ENCODE data around the gene NAALADL1. TPM values are rescaled to one million over a fixed set of nuclear protein-coding genes. Genes with fewer than 3 reads are reported as not detected.

NAALADL1 gene
- polyA plus RNA-seq, 4 donors = 26.5 to 436 (median 104) TPM

DNA sequence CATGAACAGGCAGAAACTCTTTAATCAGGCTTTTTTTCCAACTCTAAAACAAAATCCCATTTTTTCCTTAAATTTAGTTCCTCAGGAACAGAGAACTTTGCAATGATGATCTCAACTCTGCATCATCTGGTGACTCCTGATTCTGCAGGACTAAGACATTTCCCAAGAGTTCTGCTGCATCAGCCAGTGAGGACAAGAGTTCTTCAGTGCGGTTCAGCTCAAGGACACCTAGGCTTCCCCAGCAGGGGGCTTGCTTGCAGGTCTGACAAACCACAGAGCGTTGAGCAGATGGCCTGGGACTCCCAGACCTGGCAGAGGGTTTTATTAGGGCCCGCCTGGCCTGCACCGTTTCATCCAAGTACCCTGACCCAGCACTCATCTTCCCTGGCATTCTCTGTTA lies 19.1 kb upstream of the NAALADL1 start:
- Histone ChIP-seq H3K9me3 (ENCODE audit: control insufficient read depth in 2 of 2, insufficient read depth in 1 of 2, low read depth in 1 of 2, low read length in 1 of 2) (no peaks in the 10 kb centered on the region), H3K36me3 (ENCODE audit: control insufficient read depth in 3 of 3, insufficient read depth in 2 of 3, low read depth in 1 of 3, low read length in 3 of 3) (peaks cover 0 to 23% (median 0%) of the 10 kb centered on the region in 3 donors), H3K4me3 (ENCODE audit: low read depth in 1 of 3, low read length in 3 of 3) (no peak overlapping the region), H3K27ac (ENCODE audit: low read depth in 1 of 3, low read length in 2 of 3) (no peak overlapping the region), H3K27me3 (ENCODE audit: control insufficient read depth in 3 of 3, insufficient read depth in 3 of 3, low read length in 3 of 3) (no peaks in the 10 kb centered on the region), H3K4me1 (ENCODE audit: control insufficient read depth in 3 of 3, insufficient read depth in 2 of 3, low read depth in 1 of 3, low read length in 2 of 3) (peaks cover 0 to 9% (median 0%) of the 10 kb centered on the region in 3 donors)
- no peak for DNase-seq
- no peak for FAIRE-seq
- WGBS, 3 donors = 82 to 86% (median 82%) methylated on average over 4 of the region's 4 CpGs

- FAIRE-seq (no peak), DNase-seq (no peak)
- 48 to 60% (median 59%) methylated on average over 1 of the region's 1 CpG for WGBS, 3 donors
- H3K9me3 ChIP-seq (ENCODE audit: control insufficient read depth in 2 of 2, insufficient read depth in 1 of 2, low read depth in 1 of 2, low read length in 1 of 2) = no peaks in the 10 kb centered on the region
- H3K27ac ChIP-seq (ENCODE audit: low read depth in 1 of 3, low read length in 2 of 3) = no peak overlapping the region
- H3K36me3 ChIP-seq (ENCODE audit: control insufficient read depth in 3 of 3, insufficient read depth in 2 of 3, low read depth in 1 of 3, low read length in 3 of 3) = peaks cover 0 to 5% (median 0%) of the 10 kb centered on the region in 3 donors
- no peaks in the 10 kb centered on the region for H3K4me1 ChIP-seq (ENCODE audit: control insufficient read depth in 3 of 3, insufficient read depth in 2 of 3, low read depth in 1 of 3, low read length in 2 of 3)
- H3K27me3 ChIP-seq (ENCODE audit: control insufficient read depth in 3 of 3, insufficient read depth in 3 of 3, low read length in 3 of 3) = no peaks in the 10 kb centered on the region
- no peak overlapping the region for H3K4me3 ChIP-seq (ENCODE audit: low read depth in 1 of 3, low read length in 3 of 3)
Measured at GRCh38 chr11:65072631-65072966, 14.2 kb upstream of the NAALADL1 start.

DNA sequence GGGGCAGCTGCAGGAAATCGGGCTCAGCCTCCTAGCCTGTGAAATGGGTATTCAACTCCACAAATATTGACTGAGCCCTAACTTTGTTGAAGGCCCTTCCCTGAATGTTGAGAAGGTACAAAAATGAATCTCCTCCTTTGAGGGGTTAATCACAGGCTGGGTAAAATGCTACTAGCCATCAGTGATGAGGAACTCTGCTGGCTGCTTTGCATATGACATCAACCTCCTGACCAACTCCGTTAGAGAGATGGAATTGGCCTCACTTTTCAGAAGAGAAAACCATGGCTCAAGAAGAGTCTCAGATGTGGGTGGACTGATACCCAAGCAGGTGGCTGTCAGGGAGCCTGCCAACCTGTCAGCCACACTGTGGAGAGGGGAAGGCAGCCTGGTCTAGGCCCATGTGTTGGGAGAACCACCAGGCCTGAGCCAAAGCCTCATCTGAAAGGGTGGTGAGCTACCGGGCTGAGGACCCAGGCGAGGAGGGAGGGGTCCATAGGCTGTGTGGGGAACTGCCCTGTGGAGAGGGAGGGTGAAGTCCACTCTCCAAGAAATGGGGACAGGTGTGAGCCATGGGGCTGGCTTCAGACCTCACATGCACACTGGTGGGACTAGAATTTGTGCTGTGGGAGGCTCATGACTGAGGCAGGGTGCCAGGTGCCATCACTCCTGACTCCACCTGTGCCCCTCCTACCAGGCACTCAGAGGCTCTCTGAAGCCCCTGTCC lies 13.7 kb upstream of the NAALADL1 start:
- FAIRE-seq (no peak), DNase-seq (no peak)
- no peaks in the 10 kb centered on the region for H3K9me3 ChIP-seq (ENCODE audit: control insufficient read depth in 2 of 2, insufficient read depth in 1 of 2, low read depth in 1 of 2, low read length in 1 of 2)
- H3K27me3 ChIP-seq (ENCODE audit: control insufficient read depth in 3 of 3, insufficient read depth in 3 of 3, low read length in 3 of 3) = no peaks in the 10 kb centered on the region
- WGBS, 3 donors = 48 to 51% (median 51%) methylated on average over 4 of the region's 4 CpGs
- peaks cover 0 to 5% (median 0%) of the 10 kb centered on the region in 3 donors for H3K36me3 ChIP-seq (ENCODE audit: control insufficient read depth in 3 of 3, insufficient read depth in 2 of 3, low read depth in 1 of 3, low read length in 3 of 3)
- H3K4me3 ChIP-seq (ENCODE audit: low read depth in 1 of 3, low read length in 3 of 3) = no peak overlapping the region
- H3K27ac ChIP-seq (ENCODE audit: low read depth in 1 of 3, low read length in 2 of 3) = no peak overlapping the region
- H3K4me1 ChIP-seq (ENCODE audit: control insufficient read depth in 3 of 3, insufficient read depth in 2 of 3, low read depth in 1 of 3, low read length in 2 of 3) = no peaks in the 10 kb centered on the region

- H3K9me3 ChIP-seq (ENCODE audit: control insufficient read depth in 2 of 2, insufficient read depth in 1 of 2, low read depth in 1 of 2, low read length in 1 of 2) = no peaks in the 10 kb centered on the region
- H3K4me3 ChIP-seq (ENCODE audit: low read depth in 1 of 3, low read length in 3 of 3) = no peak overlapping the region
- H3K4me1 ChIP-seq (ENCODE audit: control insufficient read depth in 3 of 3, insufficient read depth in 2 of 3, low read depth in 1 of 3, low read length in 2 of 3) = peaks cover 0 to 11% (median 0%) of the 10 kb centered on the region in 3 donors
- H3K27me3 ChIP-seq (ENCODE audit: control insufficient read depth in 3 of 3, insufficient read depth in 3 of 3, low read length in 3 of 3) = no peaks in the 10 kb centered on the region
- H3K36me3 ChIP-seq (ENCODE audit: control insufficient read depth in 3 of 3, insufficient read depth in 2 of 3, low read depth in 1 of 3, low read length in 3 of 3) = no peaks in the 10 kb centered on the region
- no peak overlapping the region for H3K27ac ChIP-seq (ENCODE audit: low read depth in 1 of 3, low read length in 2 of 3)
- 51 to 55% (median 54%) methylated on average over 9 of the region's 9 CpGs for WGBS, 3 donors
- FAIRE-seq = no peak
- DNase-seq = peak in 1 of 2 donors; percentile 53
Measured at GRCh38 chr11:65069217-65069616, 10.9 kb upstream of the NAALADL1 start.

DNA sequence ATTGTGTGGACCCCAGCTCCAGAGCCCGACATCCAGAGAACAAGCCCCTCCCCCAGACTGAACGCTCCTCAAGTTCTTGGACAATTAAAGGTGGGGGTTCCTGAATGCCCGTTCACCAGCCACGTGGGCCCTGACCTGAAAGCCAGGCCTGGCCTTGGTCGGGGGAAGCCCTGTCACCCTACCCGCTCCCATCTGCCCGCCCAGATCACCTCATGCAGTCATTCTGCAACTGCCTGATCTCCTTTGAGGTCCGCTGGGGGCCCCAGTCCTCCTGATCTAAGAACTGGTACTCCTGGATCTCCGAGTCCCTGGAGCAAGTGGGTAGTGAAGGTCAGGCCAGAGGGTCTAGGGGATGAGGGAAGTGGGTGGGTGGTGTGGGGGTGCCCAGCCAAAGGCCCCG lies 9.1 kb upstream of the NAALADL1 start:
- Histone ChIP-seq H3K4me3 (ENCODE audit: low read depth in 1 of 3, low read length in 3 of 3) (no peak overlapping the region), H3K36me3 (ENCODE audit: control insufficient read depth in 3 of 3, insufficient read depth in 2 of 3, low read depth in 1 of 3, low read length in 3 of 3) (no peaks in the 10 kb centered on the region), H3K9me3 (ENCODE audit: control insufficient read depth in 2 of 2, insufficient read depth in 1 of 2, low read depth in 1 of 2, low read length in 1 of 2) (no peaks in the 10 kb centered on the region), H3K27ac (ENCODE audit: low read depth in 1 of 3, low read length in 2 of 3) (no peak overlapping the region), H3K27me3 (ENCODE audit: control insufficient read depth in 3 of 3, insufficient read depth in 3 of 3, low read length in 3 of 3) (no peaks in the 10 kb centered on the region), H3K4me1 (ENCODE audit: control insufficient read depth in 3 of 3, insufficient read depth in 2 of 3, low read depth in 1 of 3, low read length in 2 of 3) (peaks cover 0 to 11% (median 0%) of the 10 kb centered on the region in 3 donors)
- WGBS, 3 donors = 83 to 85% (median 83%) methylated on average over 10 of the region's 10 CpGs
- no peak for DNase-seq
- no peak for FAIRE-seq

DNA sequence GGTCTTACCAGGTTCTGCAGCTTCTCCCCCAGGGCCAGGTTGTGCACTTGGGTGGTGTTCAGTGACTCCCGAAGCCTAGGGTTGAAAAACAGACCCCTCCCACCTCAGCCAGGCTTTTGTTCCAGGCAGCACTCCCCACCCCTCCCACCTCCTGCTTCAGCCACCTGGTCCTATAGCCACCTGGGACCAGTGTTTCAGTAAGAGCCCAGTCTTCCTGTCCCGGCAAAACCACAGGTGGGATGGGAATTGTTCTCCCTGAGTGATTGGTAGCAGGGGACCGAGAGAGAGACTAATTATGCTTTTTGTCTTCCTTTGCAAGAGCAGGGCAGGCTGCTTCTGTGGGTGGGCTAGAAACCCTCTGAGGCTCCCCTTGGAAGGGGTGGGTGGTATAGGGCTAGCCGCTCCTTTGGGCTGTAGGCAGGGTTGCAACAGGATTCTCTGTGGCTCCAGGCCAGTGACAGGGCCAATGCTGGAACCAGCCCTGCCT lies 8.5 kb upstream of the NAALADL1 start:
- Histone ChIP-seq H3K9me3 (ENCODE audit: control insufficient read depth in 2 of 2, insufficient read depth in 1 of 2, low read depth in 1 of 2, low read length in 1 of 2) (no peaks in the 10 kb centered on the region), H3K4me3 (ENCODE audit: low read depth in 1 of 3, low read length in 3 of 3) (no peak overlapping the region), H3K4me1 (ENCODE audit: control insufficient read depth in 3 of 3, insufficient read depth in 2 of 3, low read depth in 1 of 3, low read length in 2 of 3) (peaks cover 0 to 11% (median 0%) of the 10 kb centered on the region in 3 donors), H3K36me3 (ENCODE audit: control insufficient read depth in 3 of 3, insufficient read depth in 2 of 3, low read depth in 1 of 3, low read length in 3 of 3) (no peaks in the 10 kb centered on the region), H3K27ac (ENCODE audit: low read depth in 1 of 3, low read length in 2 of 3) (no peak overlapping the region), H3K27me3 (ENCODE audit: control insufficient read depth in 3 of 3, insufficient read depth in 3 of 3, low read length in 3 of 3) (no peaks in the 10 kb centered on the region)
- WGBS, 3 donors = 81 to 93% (median 86%) methylated on average over 4 of the region's 4 CpGs
- FAIRE-seq (no peak), DNase-seq (no peak)

GRCh38 chr11:65066315-65066714 lies 8.0 kb upstream of the NAALADL1 start:
- no peaks in the 10 kb centered on the region for H3K36me3 ChIP-seq (ENCODE audit: control insufficient read depth in 3 of 3, insufficient read depth in 2 of 3, low read depth in 1 of 3, low read length in 3 of 3)
- no peaks in the 10 kb centered on the region for H3K27me3 ChIP-seq (ENCODE audit: control insufficient read depth in 3 of 3, insufficient read depth in 3 of 3, low read length in 3 of 3)
- H3K4me1 ChIP-seq (ENCODE audit: control insufficient read depth in 3 of 3, insufficient read depth in 2 of 3, low read depth in 1 of 3, low read length in 2 of 3) = peaks cover 0 to 11% (median 0%) of the 10 kb centered on the region in 3 donors
- 70 to 78% (median 73%) methylated on average over 10 to 11 of the region's 11 CpGs for whole genome bisulfite sequencing, 3 donors
- no peak overlapping the region for H3K4me3 ChIP-seq (ENCODE audit: low read depth in 1 of 3, low read length in 3 of 3)
- DNase-seq (no peak), FAIRE-seq (no peak)
- H3K9me3 ChIP-seq (ENCODE audit: control insufficient read depth in 2 of 2, insufficient read depth in 1 of 2, low read depth in 1 of 2, low read length in 1 of 2) = no peaks in the 10 kb centered on the region
- no peak overlapping the region for H3K27ac ChIP-seq (ENCODE audit: low read depth in 1 of 3, low read length in 2 of 3)

- H3K27ac ChIP-seq (ENCODE audit: low read depth in 1 of 3, low read length in 2 of 3) = no peak overlapping the region
- FAIRE-seq = no peak
- WGBS, 3 donors = 31 to 52% (median 51%) methylated on average over 7 of the region's 7 CpGs
Measured at GRCh38 chr11:65065851-65066250, 7.5 kb upstream of the NAALADL1 start.

More at GRCh38 chr11:65065851-65066250, 7.5 kb upstream of the NAALADL1 start:
- no peak overlapping the region for H3K4me3 ChIP-seq (ENCODE audit: low read depth in 1 of 3, low read length in 3 of 3)
- peaks cover 0 to 4% of the 10 kb centered on the region in 2 donors for H3K9me3 ChIP-seq (ENCODE audit: control insufficient read depth in 2 of 2, insufficient read depth in 1 of 2, low read depth in 1 of 2, low read length in 1 of 2)
- peaks cover 0 to 3% (median 0%) of the 10 kb centered on the region in 3 donors for H3K36me3 ChIP-seq (ENCODE audit: control insufficient read depth in 3 of 3, insufficient read depth in 2 of 3, low read depth in 1 of 3, low read length in 3 of 3)
- peaks cover 0 to 11% (median 0%) of the 10 kb centered on the region in 3 donors for H3K4me1 ChIP-seq (ENCODE audit: control insufficient read depth in 3 of 3, insufficient read depth in 2 of 3, low read depth in 1 of 3, low read length in 2 of 3)
- DNase-seq = peak in 1 of 2 donors; percentile 39
- H3K27me3 ChIP-seq (ENCODE audit: control insufficient read depth in 3 of 3, insufficient read depth in 3 of 3, low read length in 3 of 3) = no peaks in the 10 kb centered on the region
